CD4-positive, alpha-beta T cell treated with Interleukin-1 beta for 1 hour (primary cell): ENCODE measurements around the gene CHD9NB.
"Not testable (repeated sequence)": the region's sequence is repeated elsewhere in the genome, so short reads cannot be mapped to it uniquely, and the experiment has no call there.

ENCODE experiments used
- DNase-seq, 2 donors: peaks; one replicate each; pipeline ENCODE4 v3.0.0-alpha.2; 2020 to 2022

CHD9NB gene

DNA sequence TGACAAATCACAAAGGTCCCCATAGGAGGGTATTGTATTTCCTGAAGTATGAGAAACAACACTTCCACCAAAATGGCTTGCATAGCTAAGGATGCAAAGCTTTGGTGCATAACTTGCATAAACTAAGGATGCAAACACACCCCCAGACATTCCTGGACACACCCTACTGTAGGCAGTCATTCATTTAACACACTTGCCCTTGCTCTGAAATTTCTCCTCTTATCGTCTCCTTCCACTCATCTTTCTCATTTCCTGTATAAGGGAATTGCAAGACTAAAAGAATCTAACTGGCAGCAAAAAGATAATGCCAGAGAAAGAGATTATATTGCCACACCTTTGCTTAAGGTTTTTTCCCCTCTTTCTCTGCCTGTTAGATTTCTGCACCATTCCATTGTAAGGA is 30.4 kb upstream of the CHD9NB start:
- no peak for DNase-seq

DNA sequence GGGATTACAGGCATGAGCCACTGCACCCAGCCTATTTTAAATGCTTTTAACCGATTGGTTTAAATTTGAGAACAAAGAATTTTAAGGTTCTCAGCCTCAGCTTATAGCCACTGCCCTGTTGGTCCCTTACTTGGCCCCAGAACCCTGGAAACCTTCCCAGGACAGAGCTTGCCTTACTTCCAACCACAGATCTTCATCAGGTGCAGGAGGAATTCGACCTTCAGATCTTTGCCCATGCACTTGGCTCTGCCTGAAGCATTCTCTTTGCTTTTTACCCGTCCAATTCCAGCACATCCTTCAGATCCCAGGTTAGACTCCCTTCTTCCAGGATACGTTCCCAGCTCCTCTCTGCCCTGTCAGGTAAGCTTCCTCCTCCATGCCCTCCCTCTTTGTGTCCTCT is 29.8 kb upstream of the CHD9NB start:
- no peak for DNase-seq

DNA sequence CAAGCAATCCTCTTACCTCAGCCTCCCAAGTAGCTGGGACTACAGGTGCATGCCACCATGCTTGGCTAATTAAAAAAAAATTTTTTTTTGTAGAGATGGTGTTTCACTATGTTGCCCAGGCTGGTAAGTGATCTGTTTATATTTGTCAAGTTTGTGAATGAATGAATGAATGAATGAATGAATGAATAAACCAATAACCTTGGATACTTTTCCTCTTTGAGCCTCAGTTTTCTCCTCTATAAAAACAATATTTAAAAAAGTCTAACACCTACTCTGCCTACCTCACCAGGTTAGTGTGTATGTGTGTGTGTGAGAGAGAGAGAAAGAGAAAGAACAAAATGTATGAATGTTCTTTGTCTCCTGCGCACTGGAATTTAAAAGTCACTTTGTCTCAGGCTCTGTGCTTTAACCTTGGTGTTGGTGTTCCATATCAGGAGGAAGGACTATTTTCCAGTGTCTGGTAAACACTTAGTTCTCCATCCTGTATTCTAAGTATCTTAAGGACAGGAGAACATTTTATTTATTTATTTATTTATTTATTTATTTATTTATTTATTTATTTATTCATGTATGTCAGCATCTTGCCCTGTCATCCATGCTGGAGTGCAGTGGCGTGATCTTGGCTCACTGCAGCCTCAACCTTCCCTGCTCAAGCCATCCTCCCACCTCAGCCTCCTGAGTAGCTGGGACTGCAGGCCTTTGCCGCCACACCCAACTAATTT is 29.1 kb upstream of the CHD9NB start:
- DNase-seq: no peak

DNA sequence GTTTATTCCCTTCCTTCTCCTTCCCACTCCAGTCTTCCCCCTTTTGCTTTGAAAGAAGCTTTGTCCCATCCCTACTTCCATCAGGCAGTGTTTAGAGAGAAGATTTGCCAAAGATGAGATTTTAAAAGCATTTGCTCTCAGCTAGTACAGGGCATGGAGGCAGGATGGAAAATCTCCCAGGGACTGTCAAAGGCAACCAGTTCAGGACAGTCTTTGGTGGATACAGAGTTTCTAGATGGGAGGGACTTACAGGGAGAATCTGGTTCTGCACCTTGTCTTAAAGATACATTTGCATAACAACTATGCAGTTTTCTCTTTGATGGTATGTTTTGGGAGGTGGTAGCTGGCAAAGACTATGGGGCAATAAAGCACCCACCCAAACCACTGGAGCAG is 28.3 kb upstream of the CHD9NB start:
- DNase-seq: no peak

DNA sequence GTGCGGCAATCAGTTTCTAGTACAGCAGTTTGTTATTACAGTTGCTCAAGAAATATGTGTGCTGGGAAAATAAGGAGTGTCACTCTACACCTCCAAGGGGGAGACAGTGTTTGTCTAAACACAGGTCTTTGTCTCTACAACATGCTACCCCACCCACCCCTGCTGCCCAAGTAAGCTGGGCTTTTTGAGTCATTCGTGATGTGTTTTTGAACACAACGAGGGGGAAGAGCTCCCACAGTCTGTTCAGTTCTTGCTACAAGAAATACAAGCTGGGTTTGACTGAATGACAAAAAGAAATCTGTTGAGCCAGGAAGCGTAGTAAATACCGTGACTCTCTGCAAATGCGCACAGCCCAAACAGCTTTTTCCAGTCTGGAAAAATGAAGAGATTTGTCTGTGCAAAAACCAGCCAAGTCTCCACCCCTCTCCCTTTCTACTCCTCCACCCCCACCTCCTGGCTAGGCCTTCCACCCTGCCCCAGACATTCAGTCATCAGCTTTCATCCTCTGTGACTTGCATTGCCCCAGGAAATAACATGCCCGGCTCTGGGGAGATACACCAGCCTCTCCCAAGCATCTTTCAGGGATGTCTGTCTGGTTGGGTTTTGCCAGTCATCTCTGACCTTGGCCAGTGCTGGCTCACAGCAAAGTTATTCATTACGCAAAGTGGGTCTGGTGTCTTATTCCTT is 27.8 kb upstream of the CHD9NB start:
- DNase-seq: no peak

DNA sequence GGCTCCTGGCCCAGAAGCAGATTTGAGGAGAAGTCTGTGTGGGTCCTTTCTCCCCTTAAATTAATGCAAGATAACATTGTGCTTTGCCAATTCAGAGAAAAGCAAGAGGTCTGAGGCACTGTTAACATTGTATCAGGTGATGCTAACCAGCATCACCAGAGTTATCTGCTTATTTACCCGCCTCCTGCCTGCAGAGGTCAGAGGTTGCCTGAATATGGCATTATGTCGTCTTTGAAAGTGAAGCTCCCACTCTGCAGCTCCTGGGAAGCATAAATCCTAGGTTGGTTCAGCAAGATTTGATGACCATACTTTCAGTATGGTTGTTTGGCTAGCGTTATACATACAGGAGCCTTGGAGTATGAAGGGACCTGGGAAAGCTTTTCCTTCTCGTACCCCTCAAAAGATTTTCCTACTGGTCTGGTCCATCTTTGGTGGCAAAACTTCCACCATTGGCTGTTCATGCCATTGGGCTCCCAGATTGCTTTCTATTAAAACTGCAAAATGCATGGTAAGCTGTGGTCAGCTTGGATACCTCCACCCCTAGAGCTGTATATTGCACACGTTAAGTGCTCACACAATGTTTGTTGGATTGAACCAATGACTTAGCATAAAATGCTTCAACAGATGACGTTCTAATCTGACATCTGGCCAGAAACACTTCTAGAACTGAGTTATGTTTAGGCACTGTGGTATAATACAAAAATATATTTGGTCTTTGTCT is 26.2 kb upstream of the CHD9NB start:
- DNase-seq: no peak

DNA sequence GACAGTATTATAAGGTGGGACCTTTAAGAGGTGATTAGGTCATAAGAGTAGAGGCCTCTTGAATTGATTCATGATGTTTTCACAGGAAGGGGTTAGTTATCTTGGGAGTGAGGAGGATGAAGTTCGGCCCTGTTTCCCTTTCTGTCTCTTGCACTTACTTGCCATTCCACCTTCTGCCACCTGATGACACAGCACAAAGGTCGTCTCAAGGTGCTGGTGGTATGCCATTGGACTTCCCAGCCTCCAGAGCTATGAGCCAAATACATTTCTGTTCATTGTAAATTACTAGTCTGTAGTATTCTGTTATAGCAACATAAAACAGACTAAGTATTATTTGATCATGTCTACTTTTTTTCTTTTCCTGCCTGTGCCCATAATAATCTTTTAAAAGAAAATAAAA is 25.6 kb upstream of the CHD9NB start:
- DNase-seq: no peak

DNA sequence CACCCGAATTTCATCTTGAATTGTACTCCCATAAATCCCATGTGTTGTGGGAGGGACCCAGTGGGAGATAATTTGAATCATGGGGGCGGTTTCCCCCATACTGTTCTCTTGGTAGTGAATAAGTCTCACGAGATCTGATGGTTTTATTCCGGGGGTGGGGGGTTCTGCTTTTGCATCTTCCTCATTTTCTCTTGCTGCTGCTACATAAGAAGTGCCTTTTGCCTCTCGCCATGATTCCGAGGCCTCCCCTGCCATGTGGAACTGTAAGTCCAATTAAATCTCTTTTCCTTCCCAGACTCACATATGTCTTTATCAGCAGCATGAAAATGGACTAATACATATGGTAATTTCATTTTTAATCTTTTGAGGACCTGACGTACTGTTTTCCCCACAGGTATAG is 22.8 kb upstream of the CHD9NB start:
- DNase-seq: not testable (repeated sequence)

DNA sequence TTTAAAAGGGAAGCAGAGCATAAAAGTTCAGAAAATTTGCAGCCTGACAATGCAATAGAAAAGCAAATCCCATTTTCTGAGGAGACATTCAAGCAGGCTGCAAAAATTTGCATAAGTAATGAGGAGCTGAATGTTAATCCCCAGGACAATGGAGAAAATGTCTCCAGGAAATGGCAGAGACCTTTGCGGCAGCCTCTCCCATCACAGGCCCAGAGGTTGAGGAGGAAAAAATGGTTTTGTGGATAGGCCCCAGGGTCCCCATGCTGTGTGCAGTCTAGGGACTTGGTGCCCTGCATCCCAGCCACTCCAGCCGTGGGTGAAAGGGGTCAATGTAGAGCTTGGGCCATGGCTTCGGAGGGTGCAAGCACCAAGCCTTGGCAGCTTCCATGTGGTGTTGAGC is 21.6 kb upstream of the CHD9NB start:
- not testable (repeated sequence) for DNase-seq

DNA sequence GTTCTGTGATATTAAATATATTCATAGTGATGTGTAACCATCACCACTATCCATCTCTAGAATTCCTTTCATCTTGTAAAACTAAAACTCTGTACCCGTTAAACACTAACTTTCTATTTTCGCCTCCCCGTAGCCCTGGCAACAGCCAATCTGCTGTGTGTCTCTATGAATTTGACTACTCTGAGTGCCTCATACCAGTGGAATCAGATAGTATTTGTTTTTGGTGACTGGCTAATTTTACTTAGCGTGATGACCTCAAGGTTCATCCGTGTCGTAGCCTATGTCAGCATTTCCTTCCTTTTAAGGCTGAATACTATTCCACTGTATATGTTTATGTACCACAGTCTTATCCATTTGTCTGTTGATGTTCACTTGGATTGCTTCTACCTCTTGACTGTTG is 20.3 kb upstream of the CHD9NB start:
- DNase-seq: no peak

DNA sequence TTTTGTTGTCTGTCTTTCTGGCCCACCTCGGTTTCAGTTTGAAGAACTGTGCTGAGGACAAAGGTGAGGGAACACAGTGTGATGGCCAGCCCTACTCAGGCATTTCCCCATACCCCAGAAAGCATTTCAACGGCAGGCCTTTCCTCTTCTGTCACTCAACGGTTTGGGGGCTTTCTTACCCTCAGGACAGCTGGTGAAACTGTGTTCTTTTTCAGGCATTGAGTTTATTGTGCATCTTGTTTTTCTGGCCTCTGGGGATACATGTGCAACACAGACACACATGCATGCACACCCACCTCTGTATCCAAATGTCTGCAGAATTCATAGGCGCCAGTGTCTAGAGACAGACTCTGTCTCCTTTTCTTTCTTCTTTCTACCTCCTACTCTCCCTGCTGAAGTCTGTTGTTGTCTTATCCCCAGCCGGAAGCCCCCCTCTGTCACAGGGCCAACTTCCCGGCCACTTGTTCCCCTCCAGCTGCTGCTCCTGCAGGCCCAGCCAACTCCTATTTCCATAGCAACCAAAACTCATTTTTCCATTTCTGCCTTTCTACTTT is 19.1 kb upstream of the CHD9NB start:
- no peak for DNase-seq

DNA sequence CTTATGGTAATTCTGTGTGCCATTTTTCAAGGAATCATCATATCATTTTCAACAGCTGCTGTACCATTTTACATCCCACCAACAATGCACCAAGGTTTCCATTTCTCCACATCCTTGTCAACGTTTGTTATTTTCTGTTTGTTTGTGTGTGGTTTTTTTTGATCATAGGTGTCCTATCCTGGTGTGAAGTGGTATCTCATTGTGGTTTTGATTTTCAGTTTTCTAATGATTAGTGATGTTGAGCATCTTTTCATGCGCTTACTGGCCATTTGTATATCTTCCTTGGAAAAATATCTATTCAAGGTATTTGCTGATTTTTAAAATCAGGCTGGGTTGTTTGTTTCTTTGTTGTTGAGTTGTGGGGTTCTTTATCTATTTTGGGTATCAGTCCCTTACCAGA is 17.1 kb upstream of the CHD9NB start:
- no peak for DNase-seq

DNA sequence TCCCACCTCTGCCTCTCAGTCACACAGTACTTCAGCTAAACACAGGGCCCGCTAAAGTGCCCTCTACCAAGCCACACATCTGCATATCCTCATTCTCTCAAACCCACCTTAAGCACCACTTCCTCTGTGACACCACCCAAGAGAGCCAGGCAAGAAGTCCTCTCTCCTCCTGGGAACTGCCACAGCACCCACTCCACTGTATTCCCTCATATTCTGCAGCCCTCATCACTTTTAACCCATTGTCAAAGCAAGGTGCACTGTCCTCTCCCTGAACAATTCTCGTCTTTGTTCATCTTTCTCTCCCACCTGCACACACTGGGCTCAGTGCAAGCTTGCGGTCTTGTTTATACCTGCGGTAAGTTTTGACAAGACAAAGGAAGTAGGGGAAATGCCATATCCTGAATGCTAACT is 15.7 kb upstream of the CHD9NB start:
- peak in 1 of 2 donors; percentile 30 for DNase-seq

DNA sequence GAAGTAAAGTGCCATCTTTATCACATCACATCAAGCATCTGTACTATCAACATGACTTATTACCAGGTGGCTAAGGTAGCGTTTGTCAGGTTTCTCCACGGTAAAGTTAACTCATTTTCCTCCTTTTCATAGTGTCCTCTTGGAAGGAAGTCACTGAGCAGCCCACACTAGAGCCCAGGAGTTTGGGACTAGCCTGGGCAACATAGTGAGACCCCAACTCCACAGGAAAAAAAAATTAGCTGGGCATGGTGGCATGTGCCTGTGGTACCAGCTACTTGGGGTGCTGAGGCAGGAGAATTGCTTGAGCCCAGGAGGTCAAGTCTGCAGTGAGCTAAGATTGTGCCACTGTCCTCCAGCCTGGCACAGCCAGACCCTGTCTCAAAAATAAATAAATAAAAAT is 15.0 kb upstream of the CHD9NB start:
- no peak for DNase-seq

DNA sequence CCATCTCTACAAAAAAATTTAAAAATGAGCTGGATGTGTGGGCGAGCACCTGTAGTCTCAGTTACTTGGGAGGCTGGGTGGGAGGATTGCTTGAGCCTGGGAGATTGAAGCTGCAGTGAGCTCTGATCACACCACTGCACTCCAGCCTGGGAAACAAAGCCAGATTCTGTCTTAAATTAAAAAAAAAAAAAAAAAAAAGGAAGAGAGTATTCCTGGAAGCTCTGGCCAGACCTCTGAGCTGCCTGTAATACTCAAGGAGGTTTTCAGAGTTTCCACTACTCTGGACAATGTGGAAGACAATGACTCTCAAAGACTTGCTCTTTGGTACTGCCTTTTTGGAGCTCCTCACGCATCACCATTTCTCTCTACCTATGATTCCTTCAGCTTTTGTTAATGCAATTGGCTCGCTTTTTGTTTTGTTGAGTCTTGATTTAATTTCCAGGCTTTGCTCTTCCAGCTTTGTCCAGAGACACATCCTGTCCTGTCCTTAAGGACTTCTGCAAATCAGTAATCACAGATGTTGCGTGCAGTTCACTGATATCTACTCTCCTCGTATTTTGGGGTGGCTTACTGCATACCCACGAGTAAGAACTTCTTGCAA is 12.9 kb upstream of the CHD9NB start:
- no peak for DNase-seq

DNA sequence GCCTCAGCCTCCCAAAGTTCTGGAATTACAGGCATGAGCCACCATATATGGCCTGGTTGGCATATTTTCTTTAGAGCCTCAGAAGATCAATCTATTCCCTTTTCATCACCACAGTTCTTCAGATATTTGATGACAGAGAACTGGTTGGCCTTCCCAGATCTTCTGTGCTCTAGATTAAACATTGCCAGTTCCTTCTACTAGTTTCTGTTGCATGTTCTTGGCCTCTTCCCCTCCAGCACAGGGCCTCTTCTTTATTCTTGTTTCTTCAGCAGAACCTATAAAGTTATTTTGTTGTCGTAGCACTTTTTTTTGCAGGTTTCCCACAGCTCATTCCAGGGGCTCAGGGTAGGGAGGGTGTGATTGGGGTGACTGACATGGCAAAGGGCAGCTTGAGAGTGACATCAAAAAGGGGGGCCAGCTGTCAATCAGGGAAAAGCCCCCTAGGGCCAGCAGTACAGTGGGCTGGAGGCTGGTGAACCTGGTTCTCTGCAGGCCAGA is 11.4 kb upstream of the CHD9NB start:
- DNase-seq: no peak

DNA sequence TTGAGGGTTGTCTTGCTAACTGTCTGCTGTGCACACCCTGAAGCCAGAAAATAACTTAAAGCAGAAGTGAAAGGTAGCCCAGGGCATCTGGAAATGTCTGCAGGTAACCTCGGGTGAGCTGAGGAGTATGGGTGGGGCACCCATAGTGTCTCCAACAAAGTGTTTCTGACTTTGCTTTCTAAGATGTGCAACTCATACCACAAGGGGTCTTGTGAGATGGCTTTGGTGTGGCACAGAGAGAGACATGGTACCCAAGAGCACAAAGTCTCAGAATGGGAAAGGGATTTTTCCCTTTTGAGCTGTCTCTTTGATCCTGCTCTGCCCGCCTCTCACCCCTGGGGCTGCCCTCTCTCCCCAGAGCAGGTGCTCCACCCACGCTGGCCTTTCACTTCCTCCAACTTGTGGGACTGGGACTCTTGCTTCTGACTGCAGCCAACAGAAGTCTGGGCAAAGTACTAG is 9.0 kb upstream of the CHD9NB start:
- DNase-seq: peak in 1 of 2 donors; percentile 62

DNA sequence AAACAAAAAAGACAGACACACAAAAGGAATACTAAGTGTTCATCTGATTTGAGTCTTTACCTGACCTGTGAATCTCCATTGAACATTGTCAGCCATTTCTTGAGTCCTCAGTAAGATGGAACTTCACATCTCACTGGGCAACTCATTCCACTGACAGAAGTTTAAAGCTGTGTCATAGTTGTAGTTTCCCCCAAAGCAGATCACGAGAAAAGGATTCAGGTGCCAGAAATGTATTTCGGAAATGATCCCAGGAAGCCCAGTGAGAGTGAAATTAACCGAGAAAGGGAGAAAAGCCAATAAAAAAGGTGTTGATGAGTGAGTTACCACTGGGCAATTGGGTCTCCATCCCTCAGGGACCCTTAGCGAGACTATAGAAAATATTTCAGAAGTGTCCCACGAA is 8.6 kb upstream of the CHD9NB start:
- DNase-seq: no peak

DNA sequence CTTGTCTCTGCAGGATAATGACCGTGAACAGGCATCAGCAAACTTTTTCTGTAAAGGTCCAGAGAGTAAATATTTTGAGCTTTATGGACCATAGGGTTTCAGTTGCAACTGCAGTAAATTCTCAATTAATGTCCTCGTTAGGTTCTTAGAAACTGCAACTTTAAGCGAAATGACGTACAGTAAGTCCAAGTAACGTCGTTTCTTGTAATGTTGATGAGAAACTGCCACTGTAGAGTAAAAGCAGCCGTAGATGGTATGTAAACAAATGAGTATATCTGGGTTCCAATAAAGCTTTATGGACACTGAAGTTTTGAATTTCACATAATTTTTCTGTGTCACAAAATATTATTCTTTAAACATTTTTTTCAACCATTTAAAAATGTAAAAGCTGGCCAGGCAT is 7.0 kb upstream of the CHD9NB start:
- no peak for DNase-seq

DNA sequence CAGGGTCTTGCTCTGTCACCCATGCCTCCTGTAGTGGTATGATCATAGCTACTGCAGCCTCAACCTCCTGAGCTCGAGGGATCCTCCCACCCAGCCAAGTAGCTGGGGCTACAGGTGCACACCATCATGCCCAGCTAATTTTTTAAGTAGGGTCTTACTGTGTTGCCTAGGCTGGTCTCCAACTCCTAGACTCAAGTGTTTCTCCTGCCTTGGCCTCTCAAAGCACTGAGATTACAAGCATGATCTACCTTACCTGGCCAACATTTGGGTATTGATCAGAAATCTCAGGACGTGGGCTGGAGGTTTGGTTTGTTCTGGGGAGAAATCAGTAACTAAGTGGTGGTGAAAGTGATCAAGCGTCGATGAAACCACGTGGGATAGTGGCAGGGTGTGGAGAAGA is 6.2 kb upstream of the CHD9NB start:
- DNase-seq: no peak

DNA sequence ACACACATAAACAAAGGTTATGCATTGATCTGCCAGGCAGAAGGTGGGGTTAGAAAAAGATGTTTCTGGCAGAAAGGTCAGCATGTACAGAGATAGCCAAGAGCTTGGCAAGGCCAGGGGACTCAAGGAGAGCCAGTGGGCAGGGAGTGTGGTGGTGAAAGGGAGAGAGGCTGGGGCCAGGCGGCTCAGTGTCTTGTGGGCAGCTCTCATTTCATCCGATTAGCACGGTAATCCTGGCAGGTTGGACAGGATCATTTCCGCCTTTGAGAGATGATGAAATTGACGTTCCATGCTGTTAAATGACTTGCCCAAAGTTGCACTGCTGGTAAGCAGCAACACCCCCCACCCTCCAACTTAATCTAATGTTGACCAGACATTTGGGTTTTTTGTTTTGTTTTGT is 5.7 kb upstream of the CHD9NB start:
- no peak for DNase-seq

DNA sequence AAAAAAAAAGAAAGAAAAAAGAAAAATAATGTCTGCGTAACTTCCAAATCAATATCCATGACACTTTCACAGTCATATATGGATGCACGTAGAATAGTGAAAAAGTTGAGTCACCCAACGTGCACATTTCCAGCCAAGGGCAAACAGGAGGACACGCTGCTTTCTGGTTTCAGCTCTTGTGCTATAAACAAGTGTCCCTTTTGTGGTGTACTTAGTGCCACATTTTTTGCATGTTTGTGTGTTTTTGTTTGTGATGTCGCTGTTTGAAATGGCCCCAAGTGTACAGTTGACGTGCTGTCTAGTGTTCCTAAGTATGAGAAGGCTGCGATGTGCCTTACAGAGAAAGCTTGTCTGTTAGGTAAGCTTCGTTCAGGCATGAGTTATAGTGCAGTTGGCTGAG is 5.0 kb upstream of the CHD9NB start:
- DNase-seq: no peak

DNA sequence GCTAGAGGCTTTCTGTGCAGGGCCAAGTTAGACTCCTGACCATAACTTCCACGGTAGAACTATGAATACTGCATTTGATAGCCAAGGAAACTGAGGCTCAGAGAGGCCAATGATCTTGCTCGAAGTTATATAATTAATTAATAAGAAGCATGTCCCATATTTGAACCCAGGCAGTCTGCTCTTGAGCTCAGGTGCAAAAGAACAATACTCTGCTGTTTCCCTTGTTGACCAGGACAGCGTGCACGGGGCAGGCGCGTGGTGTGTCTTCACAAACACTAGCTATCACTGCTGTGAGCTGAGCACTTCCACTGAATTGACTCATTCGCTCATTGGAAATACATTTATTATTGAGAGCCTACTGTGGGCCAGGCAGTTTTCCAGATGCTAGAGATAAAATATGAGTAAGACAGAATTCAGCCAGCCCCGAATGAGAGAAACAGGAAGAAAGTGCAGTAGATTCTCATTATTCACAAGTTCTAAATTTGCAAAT is 3.7 kb upstream of the CHD9NB start:
- no peak for DNase-seq
